GM12892 (cell line): Measurements from ENCODE around the gene KRTAP4-4.

Experiments
- POLR2A ChIP-seq: IDR thresholded peaks from 2 replicates; pipeline ENCODE4 v1.6.1; 2011; ENCODE audit warnings: low read depth, low read length, control low read depth
- POLR2AphosphoS5 ChIP-seq: IDR thresholded peaks from 2 replicates; pipeline ENCODE4 v1.6.1; 2011; ENCODE audit warnings: low read depth, low read length, control low read depth

- no peak for TF ChIP-seq POLR2A
- no peak for TF ChIP-seq POLR2AphosphoS5
Measured at GRCh38 chr17:41178843-41179616, 18.5 kb upstream of the KRTAP4-4 start.
